Activated T-helper 2 cell treated with anti-CD3 and anti-CD28 coated beads, Interferon-gamma antibody, Interleukin-2, Interleukin-4, amounts not matched to agents 10 μg/mL and 5 μg/mL and 100 μg/mL, durations not matched to agents 14 hours and 24 hours and 36 hours (primary cell): ENCODE data around the gene RNF135. TPM values are rescaled to one million over a fixed set of nuclear protein-coding genes. Genes with fewer than 3 reads are reported as not detected.
"Not testable (repeated sequence)": the region's sequence is repeated elsewhere in the genome, so short reads cannot be mapped to it uniquely, and the experiment has no call there.

ENCODE experiments used
- DNase-seq: peaks from one replicate; pipeline ENCODE4 v3.0.0; 2021; ENCODE audit warnings: low spot score
- H3K27ac Mint-ChIP-seq: one replicate; pipeline ENCODE4 v1.8.0; 2021; ENCODE audit warnings: mixed read lengths
- H3K27me3 Mint-ChIP-seq: one replicate; pipeline ENCODE4 v1.8.0; 2021; ENCODE audit warnings: low read depth, mixed read lengths
- H3K36me3 Mint-ChIP-seq: one replicate; pipeline ENCODE4 v1.8.0; 2021; ENCODE audit warnings: low read depth, mixed read lengths
- H3K4me1 Mint-ChIP-seq: one replicate; pipeline ENCODE4 v1.8.0; 2021; ENCODE audit warnings: low read depth, mixed read lengths
- H3K4me3 Mint-ChIP-seq: one replicate; pipeline ENCODE4 v1.8.0; 2021; ENCODE audit warnings: low read depth, mild to moderate bottlenecking, moderate library complexity, mixed read lengths
- H3K9me3 Mint-ChIP-seq: one replicate; pipeline ENCODE4 v1.8.0; 2021; ENCODE audit warnings: mixed read lengths
- intact Hi-C: fragments of 100-400 bp; cut with micrococcal nuclease; formaldehyde crosslinking; loops from one replicate; pipeline ENCODE4 v1.15.1; 2023
- total RNA-seq: library from RNA; stranded (reverse); gene quantifications from 2 replicates; pipeline ENCODE4 v1.2.3, GENCODE V29; 2022

RNF135 gene, protein sequence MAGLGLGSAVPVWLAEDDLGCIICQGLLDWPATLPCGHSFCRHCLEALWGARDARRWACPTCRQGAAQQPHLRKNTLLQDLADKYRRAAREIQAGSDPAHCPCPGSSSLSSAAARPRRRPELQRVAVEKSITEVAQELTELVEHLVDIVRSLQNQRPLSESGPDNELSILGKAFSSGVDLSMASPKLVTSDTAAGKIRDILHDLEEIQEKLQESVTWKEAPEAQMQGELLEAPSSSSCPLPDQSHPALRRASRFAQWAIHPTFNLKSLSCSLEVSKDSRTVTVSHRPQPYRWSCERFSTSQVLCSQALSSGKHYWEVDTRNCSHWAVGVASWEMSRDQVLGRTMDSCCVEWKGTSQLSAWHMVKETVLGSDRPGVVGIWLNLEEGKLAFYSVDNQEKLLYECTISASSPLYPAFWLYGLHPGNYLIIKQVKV
- total RNA-seq = 9.2 and 10.5 TPM in 2 replicates

DNA sequence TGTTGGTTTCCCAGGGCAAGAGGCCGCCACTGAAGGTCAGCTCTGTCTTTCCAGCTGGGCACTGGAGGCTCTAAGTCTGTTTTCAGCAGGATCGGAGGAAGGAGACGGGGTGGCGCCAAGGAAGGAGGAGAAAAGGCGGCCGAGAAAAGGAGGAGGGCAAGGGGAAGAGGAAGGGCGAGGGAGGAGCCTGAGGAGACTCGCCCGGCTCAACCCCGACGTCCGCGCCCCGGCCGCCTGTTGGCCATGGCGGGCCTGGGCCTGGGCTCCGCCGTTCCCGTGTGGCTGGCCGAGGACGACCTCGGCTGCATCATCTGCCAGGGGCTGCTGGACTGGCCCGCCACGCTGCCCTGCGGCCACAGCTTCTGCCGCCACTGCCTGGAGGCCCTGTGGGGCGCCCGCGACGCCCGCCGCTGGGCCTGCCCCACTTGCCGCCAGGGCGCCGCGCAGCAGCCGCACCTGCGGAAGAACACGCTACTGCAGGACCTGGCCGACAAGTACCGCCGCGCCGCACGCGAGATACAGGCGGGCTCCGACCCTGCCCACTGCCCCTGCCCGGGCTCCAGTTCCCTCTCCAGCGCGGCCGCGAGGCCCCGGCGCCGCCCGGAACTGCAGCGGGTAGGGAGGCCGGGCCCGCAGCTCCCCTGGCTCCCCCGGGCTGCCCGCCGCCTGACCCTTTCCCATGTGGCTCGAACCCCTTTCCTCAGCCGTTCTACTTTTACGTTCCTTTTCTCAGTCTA is at the start of gene RNF135:
RNF135 (plus strand) TSS at position 209 of the 737 bp plus-strand sequence; CDS start at position 244, 35 bp downstream.
- H3K4me1 Mint-ChIP-seq = peaks cover 27% of the 10 kb centered on the region

DNA sequence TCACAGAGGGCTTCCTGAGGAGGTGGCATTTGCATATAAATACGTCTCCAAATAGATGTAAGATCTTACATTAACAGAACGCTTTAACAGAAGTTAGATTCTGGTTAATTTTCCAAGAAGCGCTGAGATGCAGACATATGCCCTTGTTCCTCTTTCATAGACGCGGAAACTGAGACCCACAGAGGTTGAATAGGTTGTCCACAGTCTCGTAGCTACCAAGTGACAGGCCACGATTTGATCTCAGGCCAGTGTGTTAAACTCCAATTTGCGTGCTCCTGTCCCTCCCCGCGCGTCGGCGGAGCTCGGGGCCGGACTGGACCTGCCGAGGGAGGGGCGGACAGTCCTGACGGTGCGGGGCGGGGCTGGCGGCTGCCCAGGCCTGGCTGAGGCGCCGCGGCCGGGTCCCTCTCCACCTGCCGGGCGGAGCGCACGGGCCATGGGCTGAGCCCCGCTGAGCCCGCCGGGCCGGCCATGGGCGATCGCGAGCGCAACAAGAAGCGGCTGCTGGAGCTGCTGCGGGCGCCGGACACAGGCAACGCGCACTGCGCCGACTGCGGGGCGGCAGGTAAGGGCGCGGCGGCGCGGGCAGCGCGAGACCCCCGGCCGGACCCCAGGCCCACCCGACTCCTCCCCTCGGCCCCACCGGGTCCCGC is 49.2 kb upstream of the RNF135 start, which contains the start of gene ADAP2:
ADAP2 (plus strand) TSS at position 402 of the 653 bp plus-strand sequence; CDS start at position 472, 70 bp downstream.
- Mint-ChIP-seq H3K27me3 (peaks cover 56% of the 10 kb centered on the region), H3K9me3 (no peaks in the 10 kb centered on the region)
- intact Hi-C loops = no loop called here

More for the DNA sequence above, at the start of gene RNF135:
- Mint-ChIP-seq H3K36me3 (peaks cover 29% of the 10 kb centered on the region), H3K27ac (peak within 1 kb of the TSS; percentile 96), H3K4me3 (peak within 1 kb of the TSS; percentile 97), H3K9me3 (no peaks in the 10 kb centered on the region), H3K27me3 (no peaks in the 10 kb centered on the region)
- DNase-seq = peak; percentile 64
- intact Hi-C loops = loop anchor here (5.0 kb wide), 1 partner anchor 64 kb away; the partner anchor contains the start of gene TEFM

DNA sequence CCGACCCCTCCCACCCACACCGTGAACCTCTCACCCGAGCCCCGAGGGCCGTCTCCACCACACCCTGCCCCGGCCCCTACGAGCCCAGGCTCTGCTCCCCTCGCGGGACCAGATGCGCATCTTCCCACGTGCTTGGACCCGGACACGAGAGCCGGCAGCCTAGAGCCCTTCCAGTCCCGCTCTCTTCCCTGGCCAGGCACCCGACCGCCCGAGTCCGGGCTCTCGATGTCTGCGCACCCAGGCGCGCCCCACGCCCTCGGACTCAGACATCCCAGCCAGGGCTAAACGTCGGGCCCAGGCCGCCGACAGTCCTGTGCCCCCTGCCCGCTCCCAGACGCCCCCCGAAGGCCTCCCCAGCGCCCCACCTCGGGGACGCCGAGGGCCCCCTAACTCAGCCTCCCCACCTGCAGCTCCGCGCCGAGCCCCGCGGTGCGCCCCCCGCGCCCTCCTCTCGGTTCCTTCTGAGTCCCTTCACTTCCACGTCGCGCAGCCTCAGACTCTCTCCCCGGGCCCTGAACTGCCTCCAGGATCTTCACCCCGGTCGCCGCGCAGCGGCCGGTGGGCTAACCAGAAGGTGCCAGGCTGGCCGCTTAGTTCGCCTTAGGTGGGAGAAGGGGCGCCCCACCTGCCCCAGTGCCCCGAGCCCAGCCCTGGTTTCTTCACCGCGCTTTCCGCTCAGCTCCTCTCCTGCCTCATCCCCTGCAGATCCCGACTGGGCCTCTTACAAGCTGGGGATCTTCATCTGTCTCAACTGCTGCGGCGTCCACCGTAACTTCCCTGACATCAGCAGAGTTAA is 48.4 kb upstream of the RNF135 start:
- H3K9me3 Mint-ChIP-seq = no peaks in the 10 kb centered on the region
- H3K4me3 Mint-ChIP-seq = peak overlapping the region; percentile 61
- H3K27ac Mint-ChIP-seq = no peak overlapping the region
- no peaks in the 10 kb centered on the region for H3K36me3 Mint-ChIP-seq
- no peak for DNase-seq
- peaks cover 56% of the 10 kb centered on the region for H3K27me3 Mint-ChIP-seq
- intact Hi-C loops = no loop called here
- H3K4me1 Mint-ChIP-seq = peaks cover 8% of the 10 kb centered on the region

More for the DNA sequence above, 49.2 kb upstream of the RNF135 start, which contains the start of gene ADAP2:
- H3K36me3 Mint-ChIP-seq = no peaks in the 10 kb centered on the region
- peaks cover 8% of the 10 kb centered on the region for H3K4me1 Mint-ChIP-seq
- DNase-seq = no peak
- no peak within 1 kb of the TSS for H3K27ac Mint-ChIP-seq
- H3K4me3 Mint-ChIP-seq = peak within 1 kb of the TSS; percentile 61

DNA sequence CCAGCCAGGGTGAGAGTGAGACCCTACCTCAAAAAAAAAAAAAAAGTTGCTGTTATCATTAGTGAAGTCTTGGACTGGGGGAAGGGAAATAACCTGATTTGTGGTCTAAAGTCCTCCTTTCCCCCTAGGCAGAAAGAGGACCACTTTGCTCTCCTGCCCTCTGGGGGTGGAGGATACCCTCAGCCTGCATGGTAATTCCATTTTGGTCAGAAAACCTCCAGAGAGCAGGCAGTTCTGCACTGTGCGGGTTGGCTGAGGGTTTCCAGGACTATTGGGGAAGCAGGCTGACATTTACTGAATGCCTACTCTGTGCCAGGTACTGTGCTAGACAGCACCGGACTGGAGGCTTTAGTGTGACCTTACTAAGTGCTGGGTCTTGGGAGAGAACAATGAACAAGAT is 46.5 kb upstream of the RNF135 start:
- H3K4me1 Mint-ChIP-seq = peaks cover 8% of the 10 kb centered on the region
- H3K9me3 Mint-ChIP-seq = no peaks in the 10 kb centered on the region
- H3K36me3 Mint-ChIP-seq = no peaks in the 10 kb centered on the region
- H3K4me3 Mint-ChIP-seq = no peak overlapping the region
- H3K27ac Mint-ChIP-seq = no peak overlapping the region
- intact Hi-C loops = no loop called here
- DNase-seq = no peak
- H3K27me3 Mint-ChIP-seq = peaks cover 48% of the 10 kb centered on the region

DNA sequence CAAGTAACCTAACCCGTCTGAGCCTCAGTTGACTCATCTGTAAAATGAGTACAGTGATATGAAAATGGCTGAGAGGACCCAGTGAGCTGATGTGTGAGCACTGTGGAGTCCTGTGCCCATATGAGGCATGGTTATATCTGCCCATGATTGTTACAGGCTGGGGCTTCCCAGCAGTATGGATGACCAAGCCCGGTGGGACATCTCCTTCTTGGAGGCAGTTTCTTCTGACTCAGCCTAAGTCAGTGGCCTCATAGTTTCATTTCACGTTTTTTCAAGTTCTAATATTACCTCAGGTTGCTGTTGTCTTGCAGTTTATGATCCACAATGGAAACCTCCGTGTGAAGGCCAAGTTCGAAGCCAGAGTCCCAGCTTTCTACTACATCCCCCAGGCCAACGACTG is 44.3 kb upstream of the RNF135 start:
- Mint-ChIP-seq H3K4me1 (peaks cover 5% of the 10 kb centered on the region), H3K27me3 (peaks cover 33% of the 10 kb centered on the region), H3K27ac (no peak overlapping the region), H3K36me3 (no peaks in the 10 kb centered on the region), H3K4me3 (no peak overlapping the region), H3K9me3 (no peaks in the 10 kb centered on the region)
- intact Hi-C loops = no loop called here
- DNase-seq = no peak

DNA sequence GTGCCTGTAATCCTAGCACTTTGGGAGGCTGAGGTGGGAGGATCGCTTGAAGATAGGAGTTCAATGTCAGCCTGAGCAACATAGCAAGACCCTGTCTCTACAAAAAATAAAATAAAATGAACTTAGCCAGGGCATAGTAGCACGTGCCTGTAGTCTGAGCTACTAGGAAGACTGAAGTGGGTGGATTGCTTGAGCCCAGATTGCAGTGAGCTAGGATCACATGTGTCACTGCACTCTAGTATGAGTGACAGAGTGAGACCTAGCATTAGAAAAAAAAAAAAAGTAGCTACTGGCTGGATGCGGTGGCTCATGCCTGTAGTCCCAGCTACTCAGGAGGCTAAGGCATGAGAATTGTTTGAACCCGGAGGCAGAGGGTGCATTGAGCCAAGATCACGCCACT is 43.1 kb upstream of the RNF135 start:
- Mint-ChIP-seq H3K36me3 (no peaks in the 10 kb centered on the region), H3K4me1 (peaks cover 2% of the 10 kb centered on the region), H3K4me3 (no peak overlapping the region), H3K27me3 (peaks cover 26% of the 10 kb centered on the region), H3K9me3 (no peaks in the 10 kb centered on the region), H3K27ac (no peak overlapping the region)
- DNase-seq = no peak
- intact Hi-C loops = no loop called here

DNA sequence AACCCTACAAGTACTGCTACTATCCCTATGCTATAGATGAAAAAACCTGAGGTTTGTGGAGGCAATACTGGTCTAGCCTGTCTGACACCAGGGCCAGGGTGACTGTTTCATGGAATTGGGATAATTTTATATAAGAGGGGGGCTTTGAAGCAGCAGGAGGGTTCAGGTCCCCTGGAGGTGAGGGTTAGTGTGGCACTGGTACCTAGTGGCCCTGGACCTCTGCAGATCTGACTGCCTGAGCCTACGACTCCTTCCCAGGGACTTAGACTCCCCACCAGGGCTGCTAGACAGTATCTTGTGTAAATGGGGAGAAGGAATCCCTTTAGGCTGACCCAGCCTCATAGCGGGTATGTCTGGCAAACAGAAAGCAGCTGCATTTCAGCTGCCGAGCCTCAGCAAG is 42.3 kb upstream of the RNF135 start:
- no peak for DNase-seq
- intact Hi-C loops = no loop called here
- H3K4me3 Mint-ChIP-seq = no peak overlapping the region
- H3K4me1 Mint-ChIP-seq = no peaks in the 10 kb centered on the region
- no peaks in the 10 kb centered on the region for H3K36me3 Mint-ChIP-seq
- H3K27me3 Mint-ChIP-seq = peaks cover 20% of the 10 kb centered on the region
- H3K27ac Mint-ChIP-seq = no peak overlapping the region
- no peaks in the 10 kb centered on the region for H3K9me3 Mint-ChIP-seq

DNA sequence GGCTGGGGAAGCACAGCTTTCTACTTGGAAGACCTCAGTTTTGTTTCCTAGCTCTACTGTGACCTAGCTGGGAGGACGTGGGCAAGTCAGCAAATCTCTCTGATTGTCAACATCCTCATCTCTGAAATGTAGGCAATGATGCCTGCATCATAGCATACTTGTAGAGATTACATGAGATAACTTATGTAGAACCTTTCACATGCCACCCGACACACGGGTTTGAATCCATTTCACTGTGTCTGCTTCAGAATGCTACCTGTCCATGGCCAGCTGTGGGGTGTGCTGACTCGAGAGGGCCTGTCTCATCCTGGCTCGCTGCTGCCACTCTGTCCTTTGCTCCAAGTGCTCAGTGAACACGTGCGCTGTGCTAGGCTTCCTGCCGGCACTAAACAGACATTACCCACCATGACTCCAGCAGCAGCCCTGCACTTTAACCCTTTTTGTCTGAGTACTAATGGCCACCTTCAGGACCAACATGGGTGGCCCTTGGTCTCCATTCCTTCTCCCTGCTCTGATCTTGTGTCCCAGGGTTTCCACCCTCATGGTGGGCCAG is 41.7 kb upstream of the RNF135 start:
- Mint-ChIP-seq H3K4me1 (no peaks in the 10 kb centered on the region), H3K4me3 (no peak overlapping the region), H3K36me3 (no peaks in the 10 kb centered on the region), H3K27me3 (peaks cover 14% of the 10 kb centered on the region), H3K27ac (no peak overlapping the region), H3K9me3 (no peaks in the 10 kb centered on the region)
- DNase-seq = no peak
- intact Hi-C loops = no loop called here

DNA sequence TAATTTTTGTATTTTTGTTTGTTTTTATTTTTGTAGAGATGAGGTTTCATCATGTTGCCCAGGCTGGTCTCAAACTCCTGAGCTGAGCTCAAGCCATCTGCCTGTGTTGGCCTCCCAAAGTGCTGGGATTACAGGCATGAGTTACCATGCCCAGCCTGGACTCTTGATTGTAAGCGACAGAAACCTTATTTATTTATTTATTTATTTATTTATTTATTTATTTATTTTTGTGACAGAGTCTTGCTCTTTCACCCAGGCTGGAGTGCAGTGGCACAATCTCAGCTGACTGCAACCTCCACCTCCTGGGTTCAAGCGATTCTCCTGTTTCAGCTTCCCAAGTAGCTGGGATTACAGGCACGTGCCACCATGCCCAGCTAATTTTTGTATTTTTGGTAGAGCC is 41.0 kb upstream of the RNF135 start:
- H3K27ac Mint-ChIP-seq, intact Hi-C loops, H3K36me3 Mint-ChIP-seq, H3K4me3 Mint-ChIP-seq, DNase-seq, H3K9me3 Mint-ChIP-seq, H3K4me1 Mint-ChIP-seq: not testable (repeated sequence)
- H3K27me3 Mint-ChIP-seq = peaks cover 10% of the 10 kb centered on the region

DNA sequence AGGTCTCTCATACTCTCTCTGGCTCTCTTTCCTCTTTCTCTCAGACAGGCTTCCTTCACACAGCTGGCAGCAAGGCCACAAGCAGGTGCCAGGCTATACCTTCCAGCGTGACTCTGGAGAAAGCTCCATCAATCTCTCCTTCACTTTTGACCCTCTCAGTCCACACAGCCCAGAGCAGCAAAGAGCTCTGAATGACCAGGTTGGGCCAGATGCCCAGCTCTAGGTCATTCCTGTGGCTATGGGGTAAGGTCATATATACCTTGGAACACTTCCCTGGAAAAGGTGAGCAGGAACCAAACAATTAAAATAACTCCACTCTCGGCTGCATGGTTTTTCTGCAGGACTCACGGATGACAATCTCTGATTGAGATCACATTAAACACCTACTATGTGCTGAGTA is 40.3 kb upstream of the RNF135 start:
- no peaks in the 10 kb centered on the region for H3K9me3 Mint-ChIP-seq
- intact Hi-C loops = no loop called here
- H3K27me3 Mint-ChIP-seq = peaks cover 8% of the 10 kb centered on the region
- DNase-seq = no peak
- no peaks in the 10 kb centered on the region for H3K4me1 Mint-ChIP-seq
- no peaks in the 10 kb centered on the region for H3K36me3 Mint-ChIP-seq
- no peak overlapping the region for H3K4me3 Mint-ChIP-seq
- H3K27ac Mint-ChIP-seq = no peak overlapping the region

DNA sequence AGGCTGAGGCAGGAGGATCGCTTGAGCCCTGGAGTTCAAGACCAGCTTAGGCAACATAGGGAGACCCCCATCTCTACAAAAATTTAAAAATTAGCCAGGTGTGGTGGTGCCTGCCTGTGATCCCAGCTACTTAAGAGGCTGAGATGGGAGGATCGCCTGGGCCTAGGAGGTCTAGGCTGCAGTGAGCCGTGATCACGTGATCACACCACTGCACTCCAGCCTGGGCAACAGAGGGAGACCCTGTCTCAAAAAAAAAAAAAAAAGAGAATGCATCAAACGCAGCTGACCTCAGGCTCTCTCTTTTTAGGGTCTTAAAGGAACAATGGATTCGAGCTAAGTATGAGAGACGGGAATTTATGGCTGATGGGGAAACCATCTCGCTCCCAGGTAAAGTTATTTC is 39.3 kb upstream of the RNF135 start:
- H3K4me1 Mint-ChIP-seq = not testable (repeated sequence)

DNA sequence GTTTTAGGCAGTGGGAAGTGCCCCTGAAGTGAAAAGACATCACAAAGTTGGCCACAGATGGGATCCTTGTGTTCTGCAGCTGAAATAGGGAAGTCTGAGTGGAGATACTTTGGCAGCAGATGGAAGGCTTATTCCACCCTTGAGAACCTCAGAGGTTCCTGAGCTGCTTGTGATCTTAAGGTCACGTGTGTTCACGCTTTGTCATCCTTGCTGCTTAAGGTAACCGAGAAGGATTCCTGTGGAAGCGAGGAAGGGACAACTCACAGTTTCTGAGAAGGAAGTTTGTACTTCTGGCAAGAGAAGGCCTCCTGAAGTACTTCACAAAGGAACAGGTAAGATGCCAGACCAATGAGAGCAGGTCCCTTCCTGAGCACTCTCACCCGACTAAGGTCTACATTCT is 36.9 kb upstream of the RNF135 start:
- H3K36me3 Mint-ChIP-seq = no peaks in the 10 kb centered on the region
- intact Hi-C loops = no loop called here
- no peak overlapping the region for H3K27ac Mint-ChIP-seq
- no peaks in the 10 kb centered on the region for H3K27me3 Mint-ChIP-seq
- no peaks in the 10 kb centered on the region for H3K4me1 Mint-ChIP-seq
- H3K9me3 Mint-ChIP-seq = no peaks in the 10 kb centered on the region
- DNase-seq = no peak
- H3K4me3 Mint-ChIP-seq = no peak overlapping the region

More for the DNA sequence above, 39.3 kb upstream of the RNF135 start:
- H3K9me3 Mint-ChIP-seq, DNase-seq, H3K27me3 Mint-ChIP-seq, H3K4me3 Mint-ChIP-seq, H3K27ac Mint-ChIP-seq, H3K36me3 Mint-ChIP-seq, intact Hi-C loops: not testable (repeated sequence)
